OCI-LY1 (cell line): Measurements from ENCODE around the gene SP5.

Experiments
- H2AFZ ChIP-seq: fragments of 200-600 bp; sonication (generic), shearing (Covaris generic); 2 replicates; pipeline ENCODE4 v1.6.0; 2014; ENCODE audit warnings: antibody characterized with exemption, mild to moderate bottlenecking, low read length
- H3F3A ChIP-seq: fragments of 200-600 bp; sonication (generic), shearing (Covaris generic); 2 replicates; pipeline ENCODE4 v1.6.0; 2014; ENCODE audit warnings: mild to moderate bottlenecking, antibody characterized with exemption, low read length, moderate library complexity; ENCODE audit not compliant: insufficient read depth
- H3K27ac ChIP-seq: fragments of 200-600 bp; sonication (generic); 2 replicates; pipeline ENCODE4 v1.5.1; 2014; ENCODE audit warnings: low read length, mixed run types, mild to moderate bottlenecking, low read depth; ENCODE audit not compliant: poor library complexity, severe bottlenecking
- H3K27me3 ChIP-seq: fragments of 200-600 bp; sonication (generic); 2 replicates; pipeline ENCODE4 v1.6.0; 2014; ENCODE audit warnings: antibody characterized with exemption, mild to moderate bottlenecking, low read length, moderate library complexity; ENCODE audit not compliant: insufficient read depth
- H3K36me3 ChIP-seq: fragments of 200-600 bp; sonication (generic); 2 replicates; pipeline ENCODE4 v1.6.1; 2014; ENCODE audit warnings: mild to moderate bottlenecking, antibody characterized with exemption, low read length, moderate library complexity, mixed read lengths; ENCODE audit not compliant: insufficient read depth
- H3K4me1 ChIP-seq: fragments of 200-600 bp; sonication (generic); 2 replicates; pipeline ENCODE4 v1.5.1; 2014; ENCODE audit warnings: mild to moderate bottlenecking, low read length, moderate library complexity; ENCODE audit not compliant: insufficient read depth, severe bottlenecking
- H3K4me2 ChIP-seq: fragments of 200-600 bp; sonication (generic), shearing (Covaris generic); 2 replicates; pipeline ENCODE4 v1.6.1; 2014; ENCODE audit warnings: low read length
- H3K4me3 ChIP-seq: fragments of 200-600 bp; sonication (generic); 2 replicates; pipeline ENCODE4 v1.5.1; 2014; ENCODE audit warnings: low read length, low read depth, mild to moderate bottlenecking, mixed read lengths; ENCODE audit not compliant: poor library complexity, severe bottlenecking
- H3K79me2 ChIP-seq: fragments of 200-600 bp; shearing (Covaris generic); 2 replicates; pipeline ENCODE4 v1.6.1; 2016; ENCODE audit warnings: mixed run types, low read length, mixed read lengths; ENCODE audit not compliant: insufficient read depth
- H3K9ac ChIP-seq: fragments of 200-600 bp; sonication (generic), shearing (Covaris generic); 2 replicates; pipeline ENCODE4 v1.6.1; 2014; ENCODE audit warnings: mild to moderate bottlenecking, low read length, mixed read lengths
- H3K9me2 ChIP-seq: fragments of 200-600 bp; sonication (generic), shearing (Covaris generic); 2 replicates; pipeline ENCODE4 v1.6.1; 2014; ENCODE audit warnings: low read depth, mild to moderate bottlenecking, low read length, mixed read lengths
- H3K9me3 ChIP-seq: fragments of 200-600 bp; shearing (Covaris generic); 2 replicates; pipeline ENCODE4 v1.6.1; 2014; ENCODE audit warnings: low read length, mixed read lengths
- H4K20me1 ChIP-seq: fragments of 200-600 bp; sonication (generic), shearing (Covaris generic); 2 replicates; pipeline ENCODE4 v1.6.0; 2016; ENCODE audit warnings: mild to moderate bottlenecking, low read length; ENCODE audit not compliant: insufficient read depth
- EZH2 ChIP-seq: fragments of 200-600 bp; sonication (generic), shearing (Covaris generic); IDR thresholded peaks from 2 replicates; pipeline ENCODE4 v1.8.0; 2017; ENCODE audit warnings: borderline replicate concordance, mixed run types, mild to moderate bottlenecking, antibody characterized with exemption, low read length, moderate library complexity, mixed read lengths
- TF ChIP-seq, protein P1 (sequence below): fragments of 200-600 bp; sonication (generic), shearing (Covaris generic); IDR thresholded peaks from 2 replicates; pipeline ENCODE4 v1.5.1; 2017; ENCODE audit warnings: mild to moderate bottlenecking, antibody characterized with exemption, low read length, moderate library complexity, mixed read lengths

The SP5 gene

DNA sequence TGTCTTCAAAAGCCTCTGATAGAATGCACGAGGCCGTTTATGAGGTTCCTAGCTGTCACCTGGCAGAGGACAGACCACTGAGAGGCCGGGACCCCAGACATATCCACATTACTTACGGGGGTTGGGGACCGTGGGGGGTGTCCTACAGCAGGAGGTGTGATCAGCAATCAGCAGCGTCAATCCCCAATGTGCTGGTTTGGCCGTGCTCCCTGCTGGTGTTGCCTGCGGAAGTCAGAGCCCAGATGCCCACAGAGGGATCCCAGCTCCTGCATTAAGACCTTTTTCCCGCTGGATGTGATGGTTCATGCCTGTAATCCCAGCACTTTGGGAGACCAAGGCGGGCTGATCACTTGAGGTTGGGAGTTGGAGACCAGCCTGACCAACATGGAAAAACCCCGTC, 20.8 kb upstream of the SP5 start:
- no peaks in the 10 kb centered on the region for H3K79me2 ChIP-seq
- no peak overlapping the region for H2AFZ ChIP-seq
- H3F3A ChIP-seq = no peaks in the 10 kb centered on the region
- H3K9me3 ChIP-seq = no peaks in the 10 kb centered on the region
- no peaks in the 10 kb centered on the region for H3K36me3 ChIP-seq
- H3K27me3 ChIP-seq = no peaks in the 10 kb centered on the region
- H3K4me1 ChIP-seq = peaks cover 26% of the 10 kb centered on the region
- TF ChIP-seq, protein P1, sequence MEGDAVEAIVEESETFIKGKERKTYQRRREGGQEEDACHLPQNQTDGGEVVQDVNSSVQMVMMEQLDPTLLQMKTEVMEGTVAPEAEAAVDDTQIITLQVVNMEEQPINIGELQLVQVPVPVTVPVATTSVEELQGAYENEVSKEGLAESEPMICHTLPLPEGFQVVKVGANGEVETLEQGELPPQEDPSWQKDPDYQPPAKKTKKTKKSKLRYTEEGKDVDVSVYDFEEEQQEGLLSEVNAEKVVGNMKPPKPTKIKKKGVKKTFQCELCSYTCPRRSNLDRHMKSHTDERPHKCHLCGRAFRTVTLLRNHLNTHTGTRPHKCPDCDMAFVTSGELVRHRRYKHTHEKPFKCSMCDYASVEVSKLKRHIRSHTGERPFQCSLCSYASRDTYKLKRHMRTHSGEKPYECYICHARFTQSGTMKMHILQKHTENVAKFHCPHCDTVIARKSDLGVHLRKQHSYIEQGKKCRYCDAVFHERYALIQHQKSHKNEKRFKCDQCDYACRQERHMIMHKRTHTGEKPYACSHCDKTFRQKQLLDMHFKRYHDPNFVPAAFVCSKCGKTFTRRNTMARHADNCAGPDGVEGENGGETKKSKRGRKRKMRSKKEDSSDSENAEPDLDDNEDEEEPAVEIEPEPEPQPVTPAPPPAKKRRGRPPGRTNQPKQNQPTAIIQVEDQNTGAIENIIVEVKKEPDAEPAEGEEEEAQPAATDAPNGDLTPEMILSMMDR = no peak
- no peak for TF ChIP-seq EZH2
- H3K4me3 ChIP-seq = no peak overlapping the region
- H3K9me2 ChIP-seq = no peaks in the 10 kb centered on the region
- H3K9ac ChIP-seq = no peak overlapping the region
- no peak overlapping the region for H3K4me2 ChIP-seq
- no peaks in the 10 kb centered on the region for H4K20me1 ChIP-seq
- H3K27ac ChIP-seq = no peak overlapping the region

DNA sequence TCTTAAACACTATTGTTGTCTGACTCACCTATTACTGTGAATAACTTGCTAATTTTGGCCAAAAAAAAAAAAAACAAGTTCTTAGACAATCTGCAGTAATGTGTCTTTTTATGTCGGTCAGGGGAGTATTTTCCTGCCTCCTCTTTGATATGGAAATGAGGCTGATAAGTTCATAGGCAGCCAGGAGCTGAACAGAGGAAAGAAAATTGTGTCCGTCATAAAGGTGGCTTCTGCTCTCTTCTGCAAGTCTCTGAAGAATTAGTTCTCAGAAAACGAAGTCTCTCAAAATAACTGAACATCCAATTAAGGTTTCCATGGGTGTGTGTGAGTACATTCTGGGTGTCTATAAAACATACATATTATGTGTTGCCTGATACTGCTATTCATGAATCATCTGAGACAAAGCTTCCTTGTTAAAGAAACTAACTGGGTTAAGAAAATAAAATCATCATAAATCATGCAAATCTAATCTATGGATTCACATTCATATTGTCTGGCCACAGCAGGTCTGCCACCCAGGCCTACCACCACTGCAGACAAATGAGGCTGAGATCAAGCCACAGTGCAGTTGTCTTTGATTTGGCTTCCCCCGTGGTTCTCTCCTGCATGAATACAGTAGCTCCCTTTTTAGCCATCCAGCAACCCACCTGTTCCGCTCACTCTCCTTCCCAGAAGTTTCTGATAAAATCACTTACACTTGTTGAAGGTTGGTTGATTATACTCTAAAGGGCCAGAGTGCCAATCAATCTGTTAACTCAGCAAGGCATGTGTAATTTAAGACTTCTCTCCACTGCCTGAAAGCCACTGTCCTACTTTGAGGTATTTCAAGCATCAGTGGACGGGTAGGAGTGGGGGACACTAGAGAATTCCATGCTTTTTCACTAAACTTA, 19.4 kb upstream of the SP5 start:
- H3K79me2 ChIP-seq = no peaks in the 10 kb centered on the region
- H3K9ac ChIP-seq = no peak overlapping the region
- H3K4me2 ChIP-seq = no peak overlapping the region
- no peaks in the 10 kb centered on the region for H4K20me1 ChIP-seq
- H3K27me3 ChIP-seq = no peaks in the 10 kb centered on the region
- H3K4me1 ChIP-seq = peaks cover 25% of the 10 kb centered on the region
- no peaks in the 10 kb centered on the region for H3K36me3 ChIP-seq
- no peaks in the 10 kb centered on the region for H3K9me3 ChIP-seq
- no peak overlapping the region for H2AFZ ChIP-seq
- H3K27ac ChIP-seq = no peak overlapping the region
- H3K9me2 ChIP-seq = no peaks in the 10 kb centered on the region
- TF ChIP-seq EZH2 = no peak
- TF ChIP-seq, protein P1 = no peak
- H3K4me3 ChIP-seq = no peak overlapping the region
- H3F3A ChIP-seq = no peaks in the 10 kb centered on the region

DNA sequence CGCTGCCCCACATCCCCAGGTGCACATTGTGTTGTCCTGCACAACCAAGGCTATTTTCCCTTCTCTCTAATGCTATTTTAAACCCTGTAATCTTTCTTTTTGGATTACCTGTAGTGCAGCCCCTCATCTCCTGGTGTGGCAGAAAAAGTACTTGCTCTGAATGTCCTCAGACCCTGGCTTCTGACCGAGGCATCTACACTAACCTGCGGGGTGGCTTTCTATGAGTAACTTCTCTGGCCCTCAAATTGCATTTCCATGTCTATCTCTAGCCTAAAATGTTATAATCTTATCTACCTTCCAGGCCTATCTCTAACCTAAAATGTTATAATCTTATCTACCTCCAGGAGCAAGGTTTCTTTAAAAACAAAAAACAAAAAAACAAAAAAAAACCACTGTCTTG, 18.2 kb upstream of the SP5 start:
- Histone ChIP-seq H3K4me2 (no peak overlapping the region), H3K9me2 (no peaks in the 10 kb centered on the region), H3K9ac (no peak overlapping the region), H3K79me2 (no peaks in the 10 kb centered on the region), H2AFZ (no peak overlapping the region), H3K27me3 (no peaks in the 10 kb centered on the region), H3K27ac (no peak overlapping the region), H4K20me1 (no peaks in the 10 kb centered on the region), H3F3A (no peaks in the 10 kb centered on the region), H3K36me3 (no peaks in the 10 kb centered on the region), H3K4me1 (peaks cover 13% of the 10 kb centered on the region), H3K9me3 (no peaks in the 10 kb centered on the region), H3K4me3 (no peak overlapping the region)
- no peak for TF ChIP-seq EZH2
- TF ChIP-seq, protein P1 = no peak
